NCI-H345 treated with DMSO at 0.1 percent for 48 hours (cell line): ENCODE data around the gene MYO19.
"Not testable (repeated sequence)": the region's sequence is repeated elsewhere in the genome, so short reads cannot be mapped to it uniquely, and the experiment has no call there.

Experiments used
- DNase-seq: peaks from one replicate; lab custom pipeline; 2025; ENCODE audit not compliant: unreplicated experiment; lab: John Stamatoyannopoulos, UW

The MYO19 gene

GRCh38 chr17:36533935-36534839 is 481 bp downstream of the MYO19 start:
- DNase-seq, result peak; percentile 60

- DNase-seq, result no peak
Observed at GRCh38 chr17:36532435-36532975, 2.2 kb downstream of the MYO19 start.

DNA sequence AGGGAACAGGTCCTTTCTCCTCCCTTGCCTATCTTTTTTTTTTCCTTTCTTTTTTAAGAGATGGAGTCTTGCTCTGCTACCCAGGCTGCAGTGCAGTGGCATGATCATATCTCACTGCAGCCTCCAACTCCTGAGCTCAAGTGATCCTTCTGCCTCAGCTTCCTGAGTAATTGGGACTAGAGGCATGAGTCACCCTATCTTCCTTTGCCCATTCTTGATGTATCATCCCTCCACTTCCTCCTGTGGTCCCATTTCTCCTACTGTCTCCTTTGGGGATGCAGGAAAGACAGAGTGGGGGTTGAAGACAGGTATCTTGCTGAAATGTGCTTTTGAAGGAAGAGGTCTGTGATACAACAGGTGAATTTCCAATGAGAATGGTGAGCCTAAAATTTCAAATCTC is 5.5 kb downstream of the MYO19 start:
- no peak for DNase-seq

GRCh38 chr17:36527621-36528250 is 6.9 kb downstream of the MYO19 start:
- DNase-seq, result no peak

DNA sequence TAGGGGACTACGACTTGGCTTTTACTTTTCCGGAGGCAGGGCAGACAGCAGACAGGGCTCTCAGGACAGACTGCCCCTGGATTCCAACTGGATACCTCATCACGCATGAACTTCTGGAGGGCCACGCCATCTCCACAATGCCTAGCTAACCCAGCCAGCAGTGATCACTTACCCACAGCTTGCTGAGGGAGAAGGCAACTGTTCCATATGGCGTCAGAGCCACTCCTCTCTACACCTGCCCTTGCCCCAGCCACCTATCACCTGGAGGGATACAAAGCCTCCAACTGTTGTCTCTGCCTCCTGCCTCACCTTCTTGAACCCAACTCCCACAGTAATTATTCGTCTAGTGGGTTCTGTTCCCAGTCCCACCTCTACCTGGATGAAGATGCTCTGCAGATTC is 8.8 kb downstream of the MYO19 start:
- DNase-seq, result no peak

GRCh38 chr17:36525113-36525512 is 9.6 kb downstream of the MYO19 start:
- DNase-seq, result no peak

- DNase-seq, result no peak
Observed at GRCh38 chr17:36524428-36524876, 10.2 kb downstream of the MYO19 start.

DNA sequence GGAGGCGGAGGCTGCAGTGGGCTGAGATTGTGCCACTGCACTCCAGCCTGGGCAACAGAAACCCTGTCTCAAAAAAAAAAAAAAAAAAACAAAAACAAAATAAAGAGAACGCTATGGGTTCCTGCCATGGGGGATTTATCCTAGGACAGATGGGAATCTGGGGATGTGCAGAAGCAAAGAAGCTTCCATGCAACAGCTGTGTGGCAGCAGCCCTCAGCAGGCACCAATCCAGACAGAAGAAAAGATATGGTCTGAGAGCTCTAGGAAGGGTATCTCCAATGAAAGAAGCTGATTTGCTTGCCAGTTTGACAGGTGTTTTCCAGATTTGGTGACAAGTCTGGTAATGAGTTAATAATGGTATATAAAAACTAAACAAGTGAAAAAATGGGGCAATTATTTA is 11.6 kb downstream of the MYO19 start:
- no peak for DNase-seq

DNA sequence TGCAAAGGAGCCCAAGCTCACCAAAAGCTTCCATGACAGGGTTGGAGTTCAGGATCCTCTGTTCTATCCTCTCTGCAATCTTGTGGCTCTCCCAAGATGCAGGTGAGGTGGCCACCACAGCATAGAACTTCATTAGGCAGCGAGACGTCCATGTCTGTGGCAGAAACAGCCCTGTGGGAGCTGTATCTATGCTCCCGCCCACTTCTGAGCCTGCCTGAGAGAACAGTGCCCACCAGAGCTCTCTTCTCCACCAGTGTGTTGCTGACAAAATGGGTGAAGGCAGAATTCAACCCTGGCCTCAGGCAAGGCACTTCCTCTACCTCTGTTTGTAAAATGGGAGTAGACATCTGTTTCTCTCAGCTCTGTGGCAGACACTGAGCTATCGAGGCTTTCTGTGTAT is 18.8 kb downstream of the MYO19 start:
- no peak for DNase-seq

- DNase-seq, result no peak
Observed at GRCh38 chr17:36514856-36515255, 19.8 kb downstream of the MYO19 start.

GRCh38 chr17:36512641-36513040 is 22.0 kb downstream of the MYO19 start:
- no peak for DNase-seq

- no peak for DNase-seq
Observed at GRCh38 chr17:36511216-36511615, 23.5 kb downstream of the MYO19 start.

GRCh38 chr17:36510636-36511035 is 24.0 kb downstream of the MYO19 start:
- DNase-seq, result no peak

DNA sequence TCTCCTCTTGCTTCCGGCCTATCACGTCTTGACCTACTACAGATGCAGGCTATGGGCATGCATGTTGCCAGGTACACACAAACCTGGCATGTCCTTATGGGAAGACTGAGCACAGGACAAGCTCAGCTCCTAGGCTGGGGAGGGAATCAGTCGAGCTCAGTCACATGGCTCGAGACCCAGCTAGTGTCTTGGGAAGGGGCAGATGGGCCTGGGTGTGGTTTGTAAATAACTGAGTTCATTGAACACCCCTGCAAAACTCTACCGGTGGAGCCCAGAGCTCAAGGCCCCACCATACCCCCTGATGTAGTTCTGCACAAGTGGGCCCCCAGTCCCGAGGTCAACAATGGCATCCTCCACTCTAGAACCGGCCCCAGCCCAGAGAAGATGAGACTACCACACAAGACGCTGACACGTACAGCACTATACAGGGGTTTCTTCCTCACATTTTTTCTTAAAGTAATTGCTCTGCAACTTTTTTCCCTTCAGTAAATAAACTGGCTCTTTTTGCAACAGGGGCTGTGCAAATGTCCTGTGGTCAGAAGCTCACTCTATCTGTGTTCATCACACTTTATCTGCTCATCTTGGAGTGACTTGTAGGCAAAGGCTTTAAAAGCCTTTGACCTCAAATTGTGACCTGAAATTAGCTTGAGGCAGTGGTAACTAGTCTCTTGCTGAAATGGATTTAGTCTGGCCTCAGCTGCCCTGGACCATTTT is 25.2 kb downstream of the MYO19 start:
- no peak for DNase-seq

GRCh38 chr17:36508439-36508838 is 26.2 kb downstream of the MYO19 start:
- DNase-seq, result not testable (repeated sequence)

GRCh38 chr17:36507266-36507665 is 27.4 kb downstream of the MYO19 start:
- DNase-seq, result no peak

- no peak for DNase-seq
Observed at GRCh38 chr17:36506831-36507230, 27.8 kb downstream of the MYO19 start.

- no peak for DNase-seq
Observed at GRCh38 chr17:36506249-36506826, 28.3 kb downstream of the MYO19 start.

GRCh38 chr17:36505171-36505570 is 29.5 kb downstream of the MYO19 start:
- DNase-seq, result no peak

DNA sequence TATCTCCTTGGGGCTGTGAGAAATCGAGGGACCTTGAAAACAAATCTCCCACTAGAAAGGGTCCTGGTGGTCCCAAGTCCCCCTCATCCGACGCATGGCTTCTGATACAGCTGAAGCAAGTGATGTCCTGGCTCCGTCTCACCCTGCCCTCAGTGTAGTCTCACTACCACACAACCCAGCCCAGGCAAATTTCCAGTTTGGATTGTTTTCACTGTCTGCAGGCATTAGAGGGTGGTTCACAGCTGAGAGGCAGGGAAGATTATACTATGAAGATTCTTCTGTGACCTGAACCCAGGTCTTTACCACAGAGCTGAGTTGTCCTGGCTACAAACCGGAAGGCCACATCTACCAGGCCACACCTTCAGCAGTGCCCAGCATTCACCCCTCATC is 30.5 kb downstream of the MYO19 start:
- DNase-seq, result no peak
